K562 (cell line): Measurements from ENCODE around the gene DNPEP. TPM values are rescaled to one million over a fixed set of nuclear protein-coding genes. Genes with fewer than 3 reads are reported as not detected.

Experiments
- ARHGAP35 ChIP-seq: fragments of 450-650 bp; IDR thresholded peaks from 2 replicates; pipeline ENCODE4 v1.6.1; 2018; ENCODE audit not compliant: partially characterized antibody
- BACH1 ChIP-seq: fragments of 200-800 bp; sonication (Bioruptor generic); IDR thresholded peaks from 2 replicates; pipeline ENCODE4 v1.6.1; 2016; ENCODE audit warnings: missing genetic modification characterization, missing compliant biosample characterization
- HDAC8 ChIP-seq: fragments of 450-650 bp; IDR thresholded peaks from 2 replicates; pipeline ENCODE4 v1.6.1; 2016; ENCODE audit warnings: mild to moderate bottlenecking, missing genetic modification characterization, moderate library complexity, missing compliant biosample characterization
- MAFF ChIP-seq: IDR thresholded peaks from 2 replicates; pipeline ENCODE4 v1.6.1; 2012; ENCODE audit warnings: low read length, improper control_type of control experiment
- MAFG ChIP-seq: fragments of 450-650 bp; conservative IDR thresholded peaks from 2 replicates; pipeline ENCODE4 v1.6.1; 2016; ENCODE audit warnings: missing genetic modification characterization, missing compliant biosample characterization
- MAFK ChIP-seq: IDR thresholded peaks from 2 replicates; pipeline ENCODE4 v1.6.1; 2011; ENCODE audit warnings: low read length, improper control_type of control experiment
- PKNOX1 ChIP-seq: fragments of 450-650 bp; IDR thresholded peaks from 2 replicates; pipeline ENCODE4 v1.6.1; 2016
- RAD21 ChIP-seq, 2 experiments: fragments of 250-450 bp in 1 of 2; fragments of 450-650 bp in 1 of 2; sonication (Bioruptor Pico) in 1 of 2; formaldehyde crosslinking in 1 of 2; IDR thresholded peaks in 1 of 2; conservative IDR thresholded peaks in 1 of 2; 2 replicates each; pipeline versions ENCODE4 v1.4.0 to v1.8.0; 2020 to 2022; ENCODE audit warnings: mild to moderate bottlenecking in 2 of 2, moderate library complexity in 1 of 2
- TCF7 ChIP-seq: sonication (generic); IDR thresholded peaks from 2 replicates; pipeline ENCODE4 v1.6.1; 2016; ENCODE audit warnings: antibody characterized with exemption, borderline replicate concordance
- ZBTB26 ChIP-seq: fragments of 450-650 bp; formaldehyde crosslinking; IDR thresholded peaks from 2 replicates; pipeline ENCODE4 v1.4.0; 2022; ENCODE audit warnings: missing genetic modification characterization
- ZC3H11A ChIP-seq: IDR thresholded peaks from 2 replicates; pipeline ENCODE4 v1.6.1; 2012; ENCODE audit warnings: low read depth, low read length, improper control_type of control experiment
- polyA plus RNA-seq, 8 experiments: library from polyadenylated mRNA; depleted of rRNA in 4 of 8; stranded (reverse) in 5 of 8; unstranded in 3 of 8; fragments of >200 nt; fragmentation: Nextera tagmentation in 2 of 8; fragmentation: Illumina TruSeq in 1 of 8; extraction: Ambion mirVana in 2 of 8; extraction: Trizol in 1 of 8; gene quantifications; 2 replicates each; pipeline versions ENCODE4 v1.2.1 to v1.2.3, GENCODE V29; 2011 to 2014; ENCODE audit warnings: inconsistent platforms in 1 of 8, missing spikeins in 1 of 8
- total RNA-seq, 7 experiments: library from RNA; depleted of rRNA in 6 of 7; stranded (reverse); fragments of >200 nt in 6 of 7; fragmentation: Illumina TruSeq in 2 of 7; extraction: Trizol in 2 of 7; gene quantifications; 2 replicates each; pipeline versions ENCODE4 v1.2.1 to v1.2.3, GENCODE V29; 2011 to 2021; ENCODE audit warnings: low replicate concordance in 1 of 7

DNPEP gene
- total and polyA plus RNA-seq, 9 of the 15 experiments (the other 6 are each of a cell fraction or from before 2014, with no cell fraction given): 34.6 to 71.4 (median 45.5) TPM

GRCh38 chr2:219325657-219326315 lies 61.9 kb downstream of the DNPEP start (continued):
- TF ChIP-seq PKNOX1 (0 out of 2 replicates have a peak, but pooled peaks have one; percentile 19), MAFG (tag) (peak; percentile 89), ZC3H11A (no peak), BACH1 (tag) (peak; percentile 54; the same call in 1 of the 2 replicates), MAFF (peak; percentile 59), ZBTB26 (CRISPR knock-in tag) (no peak), HDAC8 (tag) (no peak), MAFK (peak; percentile 41; the same call in 1 of the 2 replicates), TCF7 (no peak), RAD21 (CRISPR knock-in tag; conservative IDR thresholded peaks at IDR 0.05 in 1 of 2, IDR thresholded peaks at IDR 0.05 in 1 of 2) (no peak), ARHGAP35 (no peak)
